Measurements from ENCODE around the gene SCNM1. TPM values are rescaled to one million over a fixed set of nuclear protein-coding genes. Genes with fewer than 3 reads are reported as not detected.

The SCNM1 gene, protein sequence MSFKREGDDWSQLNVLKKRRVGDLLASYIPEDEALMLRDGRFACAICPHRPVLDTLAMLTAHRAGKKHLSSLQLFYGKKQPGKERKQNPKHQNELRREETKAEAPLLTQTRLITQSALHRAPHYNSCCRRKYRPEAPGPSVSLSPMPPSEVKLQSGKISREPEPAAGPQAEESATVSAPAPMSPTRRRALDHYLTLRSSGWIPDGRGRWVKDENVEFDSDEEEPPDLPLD
- total RNA-seq = 10 to 100 TPM; 19.4 to 20.9 TPM
- long read RNA-seq, partial matches to known transcripts = 0 of 23 reads
- long read RNA-seq, other reads (novel, unspliced or antisense) = 20 of 23 reads

DNA sequence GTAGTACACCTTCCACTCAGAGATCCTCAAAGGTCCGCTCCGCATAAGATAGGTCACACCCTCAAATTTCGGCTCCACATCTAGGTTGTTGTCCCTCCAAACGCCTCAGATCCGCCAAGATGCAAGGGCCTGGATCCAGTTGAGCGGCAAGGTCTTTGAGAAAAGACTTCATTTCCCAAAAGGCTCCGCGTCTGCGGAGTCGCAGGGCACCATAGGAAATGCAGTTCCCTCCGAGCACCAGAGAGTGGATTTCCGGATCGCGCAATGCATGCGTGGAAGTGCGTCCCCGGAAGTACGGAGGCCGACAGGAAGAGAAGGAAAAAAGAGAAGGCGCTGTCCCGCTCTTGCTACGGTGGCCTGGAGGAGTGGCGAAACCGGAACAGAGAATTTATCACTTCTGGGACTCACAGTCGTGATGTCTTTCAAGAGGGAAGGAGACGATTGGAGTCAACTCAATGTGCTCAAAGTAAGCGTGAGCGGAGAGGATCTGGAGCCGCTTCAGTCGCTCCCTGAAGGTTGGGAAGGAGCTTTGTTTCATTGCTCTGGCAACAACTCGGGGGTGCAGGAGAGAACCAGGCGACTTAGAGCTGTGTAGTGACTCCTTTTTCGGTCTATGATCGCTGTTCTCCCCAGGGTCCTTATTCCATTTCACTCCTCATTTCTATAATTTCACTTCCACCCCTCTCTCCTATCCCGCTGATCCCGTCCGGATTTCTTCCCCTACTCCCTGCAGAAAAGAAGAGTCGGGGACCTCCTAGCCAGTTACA, at the start of gene SCNM1, which contains the start of gene LYSMD1:
Gene SCNM1 (plus strand): TSS at position 407 of the 767 bp plus-strand sequence. CDS start 9 bp downstream, at position 416.
Gene LYSMD1 (minus strand): TSS at position 165 of the 767 bp plus-strand sequence. CDS start 644 bp downstream, outside the sequence.
- intact Hi-C loops (cut with DNase I) = no loop called here
- peak; percentile 97 for DNase-seq
- ATAC-seq = peak; percentile 96

DNA sequence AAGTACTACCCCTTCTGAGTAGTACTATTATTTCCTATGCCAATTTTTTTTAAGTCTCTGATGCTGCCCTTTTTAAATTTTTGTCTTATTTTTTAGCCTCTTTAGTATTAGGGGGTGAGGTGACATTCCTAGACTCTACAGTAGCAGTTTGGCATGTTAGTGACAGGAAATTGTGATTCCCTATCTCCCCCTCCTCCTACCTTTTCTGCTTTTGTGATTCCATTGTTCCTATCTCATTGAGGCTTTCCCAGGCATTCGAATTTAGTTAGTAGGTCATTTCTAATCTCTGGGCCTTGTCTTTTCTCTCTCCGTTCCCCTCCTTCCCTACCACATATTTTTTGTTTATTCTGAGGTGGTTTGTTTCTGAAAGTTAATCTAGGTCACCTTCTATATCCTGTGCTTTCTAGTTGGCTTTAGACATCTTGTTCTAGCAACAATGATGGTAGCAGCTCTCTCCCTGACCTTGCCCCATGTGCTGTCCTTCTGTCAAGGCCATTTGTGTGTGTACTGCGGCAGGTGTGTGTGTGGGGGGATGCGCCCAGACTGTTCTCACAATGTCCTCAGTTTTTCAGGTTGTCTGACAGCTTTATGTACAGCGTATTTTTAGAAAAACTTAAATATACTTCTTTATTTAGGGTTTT, 41.1 kb upstream of the SCNM1 start:
- ATAC-seq (no peak), DNase-seq (no peak)
- intact Hi-C loops (cut with DNase I) = no loop called here

DNA sequence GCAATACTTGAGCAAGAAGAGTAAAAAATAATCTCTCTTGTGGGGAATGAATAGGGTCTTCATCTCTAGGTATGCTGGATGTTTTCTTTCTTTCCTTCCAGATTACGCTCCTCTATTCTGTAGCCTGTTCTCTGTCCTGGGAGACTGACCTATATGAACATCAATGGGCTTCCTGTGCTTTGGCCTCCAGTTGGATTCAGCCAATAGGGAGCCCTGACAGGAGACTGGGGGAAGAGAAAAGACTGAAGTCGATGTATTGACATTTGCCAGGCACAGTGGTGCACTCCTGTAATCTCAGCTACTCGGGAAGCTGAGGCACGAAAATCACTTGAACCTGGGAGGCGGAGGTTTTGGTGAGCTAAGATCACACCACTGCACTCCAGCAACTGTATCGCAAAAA, 37.1 kb upstream of the SCNM1 start:
- DNase-seq (no peak), ATAC-seq (no peak)
- intact Hi-C loops (cut with DNase I) = no loop called here

DNA sequence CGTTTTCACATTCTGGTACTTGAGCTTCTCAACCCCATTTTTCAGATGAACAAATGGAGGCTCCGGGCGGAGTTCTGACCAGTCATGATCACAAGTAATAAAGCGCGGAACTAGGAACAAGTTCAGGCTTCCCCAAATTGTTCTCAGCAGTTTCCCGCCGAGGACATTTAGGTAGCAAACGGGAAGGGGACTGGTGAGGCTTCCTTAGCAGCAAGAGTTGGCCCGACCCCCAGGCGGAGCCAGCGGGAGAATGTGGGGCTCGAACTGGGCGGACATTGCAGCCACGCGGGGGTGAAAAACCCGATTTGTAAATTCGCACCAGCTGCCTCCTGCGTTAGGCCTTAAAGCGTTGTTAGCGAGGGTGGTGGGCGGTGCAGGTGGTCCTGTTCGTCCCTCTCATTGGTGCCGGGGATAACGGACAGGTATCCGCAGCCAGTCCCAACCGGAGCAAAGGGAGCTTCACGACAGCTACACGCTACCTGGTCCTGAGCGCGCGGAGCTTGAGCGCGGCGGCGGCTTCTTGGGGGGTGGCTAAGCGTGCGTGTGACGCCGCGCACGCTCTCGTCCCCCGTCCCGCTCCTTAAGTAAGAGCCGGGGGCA, 34.9 kb upstream of the SCNM1 start:
- ATAC-seq = peak; percentile 94 to 95
- intact Hi-C loops (cut with DNase I) = no loop called here
- peak; percentile 88 for DNase-seq

DNA sequence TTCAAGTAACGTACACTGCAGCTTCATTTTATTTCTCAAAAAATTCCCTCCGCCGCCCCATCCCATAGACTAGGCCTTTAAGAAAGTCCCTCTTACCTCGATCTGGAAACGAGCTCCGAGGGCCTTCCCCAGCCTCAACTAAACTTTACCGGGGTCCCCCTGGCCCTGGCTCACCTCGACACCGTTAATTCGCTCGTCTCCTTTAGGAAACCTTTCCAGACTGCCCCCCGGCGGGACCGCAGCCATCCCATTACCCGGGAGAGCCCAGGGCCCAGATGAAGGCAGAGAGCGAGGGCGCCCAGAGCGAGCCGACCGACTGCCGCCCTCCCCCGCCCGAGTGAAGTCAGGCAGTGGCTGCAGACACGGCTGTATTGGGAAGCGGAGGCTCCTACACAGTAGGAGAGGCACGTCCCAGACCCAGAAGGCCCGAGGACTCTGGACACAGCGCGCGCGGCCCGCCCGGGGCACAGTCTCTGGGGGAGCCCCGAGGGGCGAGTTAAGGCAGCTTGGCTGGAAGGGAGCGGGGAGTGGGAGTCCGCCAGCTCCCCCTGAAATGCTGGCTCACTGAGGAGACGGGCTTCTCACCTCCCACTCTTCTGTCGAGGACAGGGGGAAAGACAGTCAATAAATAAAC, 34.1 kb upstream of the SCNM1 start:
- intact Hi-C loops (cut with DNase I) = no loop called here
- ATAC-seq (peak; percentile 54 to 65), DNase-seq (peak; percentile 46)

DNA sequence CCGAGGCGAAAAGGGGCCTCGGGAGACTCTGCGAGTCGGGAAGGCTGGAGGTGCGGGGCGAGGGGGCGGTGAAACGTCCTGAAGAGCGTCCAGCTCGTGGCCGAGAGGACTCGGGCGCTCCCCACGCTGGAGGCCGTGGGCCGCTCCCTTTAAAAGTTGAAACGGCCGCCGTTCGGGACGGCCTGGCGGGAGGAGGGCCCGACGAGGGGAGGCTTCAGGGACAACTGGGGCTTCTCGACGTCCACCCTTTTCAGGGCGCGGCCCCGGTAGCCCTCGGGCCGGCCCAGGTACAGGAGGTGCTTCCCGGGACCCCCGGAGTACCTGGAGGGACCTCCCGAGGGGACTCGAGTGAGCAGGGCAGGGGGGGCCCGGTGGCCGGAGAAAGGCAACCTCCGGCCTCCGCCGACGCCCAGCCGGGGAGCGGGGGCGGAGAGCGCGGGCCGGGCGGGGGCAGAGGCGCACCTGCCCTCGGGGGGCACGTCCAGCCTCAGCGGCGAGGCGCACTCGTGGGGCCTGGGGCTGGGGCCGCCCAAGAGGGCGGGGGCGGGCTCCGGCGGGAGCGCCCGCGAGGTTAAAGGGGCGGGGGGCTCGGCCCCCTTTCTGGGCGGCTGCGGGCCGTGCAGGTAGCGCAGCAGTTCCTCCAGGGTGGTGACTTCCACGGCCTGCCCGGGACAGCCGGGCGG, 33.5 kb upstream of the SCNM1 start:
- DNase-seq (no peak), ATAC-seq (peak in 1 of 2 donors; percentile 3)
- intact Hi-C loops (cut with DNase I) = no loop called here

DNA sequence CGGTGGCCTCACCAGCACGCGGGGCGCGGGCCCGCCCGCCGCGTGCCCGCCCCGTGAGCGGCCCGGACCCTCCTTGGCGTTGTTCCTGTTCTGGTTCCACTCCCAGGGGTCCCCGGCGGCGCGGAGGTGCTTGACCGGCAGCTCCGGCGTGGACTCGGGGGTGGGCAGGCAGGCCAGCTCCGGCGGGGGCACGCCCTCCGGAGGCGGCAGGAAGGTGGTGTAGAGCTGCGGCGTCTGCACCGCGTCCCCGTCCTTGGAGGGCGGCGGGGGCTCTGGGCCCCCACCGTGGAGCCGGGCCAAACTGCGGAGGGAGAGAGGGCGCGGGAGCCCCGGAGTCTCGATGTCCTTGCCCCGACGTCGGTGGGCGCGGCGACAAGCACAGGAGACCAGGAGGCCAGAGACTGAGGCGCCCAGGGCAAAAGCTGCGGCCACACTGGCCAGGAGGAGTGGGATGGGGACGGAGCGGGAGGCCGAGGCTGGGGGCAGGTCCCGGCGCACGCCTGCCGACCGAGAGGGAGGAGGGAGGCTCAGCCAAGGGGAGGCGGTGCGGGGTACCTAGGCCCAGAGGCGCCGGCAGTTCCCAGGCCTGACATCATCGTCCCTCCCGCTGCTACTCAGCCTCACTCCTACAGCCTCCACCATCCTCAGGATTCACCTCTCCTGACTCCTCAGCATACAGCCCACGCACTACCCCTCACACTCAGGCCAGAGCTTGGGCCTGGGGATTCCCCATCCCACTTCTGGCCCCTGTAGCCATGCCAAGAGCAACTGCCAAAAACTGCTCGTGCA, 32.7 kb upstream of the SCNM1 start:
- intact Hi-C loops (cut with DNase I) = no loop called here
- DNase-seq = no peak
- peak; percentile 14 to 54 for ATAC-seq

DNA sequence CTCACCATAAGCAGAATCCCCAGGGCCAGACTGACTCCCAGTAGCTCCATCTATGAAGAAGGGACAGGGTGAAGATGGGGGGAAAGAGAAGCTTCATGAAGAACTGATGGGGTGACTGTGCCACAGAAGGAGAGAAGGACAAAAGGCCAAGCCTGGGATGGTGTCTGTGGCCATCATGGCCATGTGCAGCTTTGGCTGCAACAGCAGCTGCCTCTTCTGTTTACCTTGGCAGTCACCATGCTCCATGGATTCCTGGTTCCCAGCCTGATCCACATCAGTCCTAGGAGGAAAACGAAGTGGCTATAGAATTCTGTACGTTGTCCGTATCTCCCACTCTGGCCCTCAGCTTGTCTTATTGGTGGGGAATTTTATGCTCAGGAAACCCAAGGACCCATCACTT, 31.5 kb upstream of the SCNM1 start:
- ATAC-seq = no peak
- no peak for DNase-seq
- intact Hi-C loops (cut with DNase I) = no loop called here

DNA sequence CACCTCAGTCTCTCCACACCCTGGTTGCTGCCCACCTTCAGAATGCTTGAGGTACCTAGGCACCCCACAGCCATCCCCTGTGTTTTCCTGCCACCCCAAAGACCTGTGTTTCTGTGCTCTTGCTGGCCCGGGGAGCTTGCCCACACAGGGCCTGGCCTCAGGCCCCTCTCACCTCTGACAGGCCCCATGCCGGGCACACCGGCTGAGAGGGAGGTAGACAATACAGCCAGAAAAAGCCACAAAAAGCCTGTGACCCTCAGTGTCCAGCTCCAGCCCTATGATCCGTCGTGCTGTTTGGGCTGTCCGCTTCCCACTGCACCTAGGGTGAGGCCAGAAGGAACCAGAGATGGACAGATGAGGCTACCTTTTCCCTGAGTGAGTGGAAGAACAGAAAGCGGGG, 31.0 kb upstream of the SCNM1 start:
- intact Hi-C loops (cut with DNase I) = no loop called here
- DNase-seq (no peak), ATAC-seq (no peak)

DNA sequence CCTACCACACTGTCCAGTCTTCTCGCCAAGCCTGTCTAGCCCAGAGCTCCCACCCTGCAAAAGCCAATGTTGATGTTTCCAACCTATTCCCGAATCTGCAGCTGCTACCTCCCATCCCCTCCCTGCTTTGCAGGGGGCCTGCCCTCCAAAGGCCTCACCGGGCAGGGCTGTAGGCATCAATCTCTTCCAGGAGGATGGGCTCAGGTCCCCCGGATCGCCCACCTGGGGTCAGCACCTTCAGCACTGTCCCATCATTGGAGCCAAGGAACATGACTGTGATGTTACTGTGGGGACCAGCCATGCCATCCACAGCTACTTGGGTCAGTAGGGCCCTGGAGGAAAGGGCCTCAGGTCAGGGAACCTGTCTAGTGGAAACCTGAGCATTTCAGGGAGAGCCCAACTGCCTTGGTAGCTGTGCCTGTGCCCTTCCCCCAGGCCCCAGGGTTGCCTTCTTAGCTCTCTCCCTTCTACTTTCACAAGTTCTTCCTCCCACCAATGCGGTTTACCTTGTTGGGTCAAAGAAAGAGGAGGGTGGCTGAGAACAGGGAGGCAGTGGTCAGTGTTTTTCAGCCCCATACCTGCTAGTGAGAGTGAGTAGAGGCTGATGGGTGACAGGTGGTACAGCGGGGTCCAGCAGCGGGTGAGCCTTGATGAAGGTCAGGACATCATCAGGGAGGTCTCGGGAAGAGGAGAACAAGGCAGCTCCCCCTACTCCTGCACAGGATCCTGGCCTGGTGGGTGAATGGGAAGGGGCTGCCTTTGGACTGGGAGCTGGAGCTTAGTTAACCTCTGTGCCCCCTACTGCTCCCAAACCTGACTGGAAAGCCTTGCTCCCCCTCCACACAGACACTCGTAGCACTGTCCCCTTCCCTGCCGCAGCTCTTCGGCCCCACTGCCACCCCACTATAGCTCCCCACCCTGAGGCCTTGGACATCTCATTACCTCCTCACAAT, 30.2 kb upstream of the SCNM1 start:
- intact Hi-C loops (cut with DNase I) = no loop called here
- ATAC-seq (no peak), DNase-seq (no peak)

DNA sequence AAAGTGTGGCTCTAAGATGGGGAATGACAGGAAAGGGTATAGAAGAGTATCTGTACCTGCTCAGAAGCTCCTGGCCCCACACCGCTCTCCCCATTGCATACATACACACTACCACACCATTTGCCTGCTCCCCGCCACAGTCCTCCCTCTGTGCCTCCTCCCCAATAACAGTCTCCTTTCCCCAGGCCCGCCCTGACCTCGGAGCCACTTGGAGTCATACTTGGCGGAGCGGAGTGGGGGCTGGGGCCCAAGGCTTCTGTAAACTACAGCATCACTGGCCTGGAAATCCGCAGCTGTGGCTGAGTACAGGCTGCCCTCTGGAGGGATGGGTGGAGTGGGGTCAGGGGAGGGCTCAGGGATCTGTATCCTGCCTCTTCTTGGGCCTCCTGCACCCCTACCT, 28.2 kb upstream of the SCNM1 start:
- intact Hi-C loops (cut with DNase I) = no loop called here
- DNase-seq = no peak
- no peak for ATAC-seq

DNA sequence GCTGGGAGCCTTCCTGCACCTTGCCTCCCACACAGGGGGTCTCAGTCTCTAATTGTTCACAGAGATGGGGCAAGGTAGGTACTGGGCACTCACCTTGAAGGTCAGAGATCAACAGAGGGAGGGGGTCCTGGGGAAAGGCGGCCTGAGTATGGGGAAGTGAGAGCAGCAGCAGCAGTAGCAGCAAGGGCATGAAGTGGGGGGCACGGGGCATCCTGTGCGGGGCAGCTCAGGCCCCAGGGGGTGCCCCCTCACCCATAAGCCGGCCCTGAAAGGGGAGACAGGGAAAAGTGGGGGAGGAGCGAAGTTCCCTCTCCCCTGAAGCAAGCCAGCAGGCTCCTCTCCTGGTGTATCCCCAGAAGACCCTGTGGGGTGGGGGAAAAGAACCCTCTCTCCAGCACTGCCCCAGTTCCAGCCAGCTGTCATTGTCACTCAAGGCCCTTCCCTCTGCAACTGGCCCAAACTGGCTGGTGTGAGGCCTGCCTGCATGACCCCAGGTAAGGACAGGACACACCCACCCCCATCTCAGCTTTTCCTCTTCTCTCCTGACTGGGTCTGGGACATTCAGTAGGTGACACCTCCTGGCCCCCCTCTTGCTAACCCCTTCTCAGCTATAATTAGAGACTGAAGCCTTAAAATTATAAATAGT, 23.4 kb upstream of the SCNM1 start:
- DNase-seq (no peak), ATAC-seq (peak; percentile 2 to 7)
- intact Hi-C loops (cut with DNase I) = no loop called here

DNA sequence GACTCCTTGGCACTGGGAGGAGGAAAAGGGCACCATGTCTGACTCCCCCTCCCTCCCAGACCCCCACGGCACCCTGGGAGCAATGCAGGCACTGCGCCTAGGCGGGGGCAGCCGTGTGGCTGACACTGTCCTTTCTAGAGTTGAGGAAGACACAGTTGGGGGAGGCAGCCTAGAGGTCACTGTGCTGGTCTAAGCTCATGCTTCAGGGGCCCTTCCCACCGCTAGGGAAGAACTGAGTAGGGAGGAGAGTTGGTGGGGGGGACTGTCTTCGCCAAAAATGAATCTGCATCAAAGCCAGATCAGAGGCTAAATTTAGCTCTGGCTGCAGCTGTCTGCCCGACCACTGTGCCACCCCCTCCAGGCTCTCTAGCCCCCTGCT, 22.9 kb upstream of the SCNM1 start:
- peak in 1 of 2 donors; percentile 2 for ATAC-seq
- intact Hi-C loops (cut with DNase I) = no loop called here
- no peak for DNase-seq

DNA sequence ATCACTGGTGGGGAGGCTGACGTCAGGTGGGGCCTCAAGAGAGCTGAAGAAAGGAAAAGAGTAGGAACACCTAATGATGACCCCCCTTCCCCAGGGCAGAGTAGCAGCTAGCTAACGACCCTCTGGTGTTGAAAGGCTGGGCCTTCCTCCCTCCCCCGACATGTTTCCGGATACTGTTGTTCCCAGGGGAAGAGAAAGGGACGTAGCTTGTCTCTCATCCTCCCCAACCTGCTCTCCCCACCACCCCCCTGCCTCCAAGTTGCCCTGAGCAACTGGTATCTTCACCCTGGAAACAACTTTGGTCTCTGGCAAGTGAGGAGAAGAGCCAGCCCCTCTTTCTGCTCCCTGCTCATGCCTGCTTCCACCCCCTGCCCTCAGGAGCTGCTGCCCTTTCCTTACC, 22.0 kb upstream of the SCNM1 start:
- intact Hi-C loops (cut with DNase I) = no loop called here
- DNase-seq (no peak), ATAC-seq (no peak)

DNA sequence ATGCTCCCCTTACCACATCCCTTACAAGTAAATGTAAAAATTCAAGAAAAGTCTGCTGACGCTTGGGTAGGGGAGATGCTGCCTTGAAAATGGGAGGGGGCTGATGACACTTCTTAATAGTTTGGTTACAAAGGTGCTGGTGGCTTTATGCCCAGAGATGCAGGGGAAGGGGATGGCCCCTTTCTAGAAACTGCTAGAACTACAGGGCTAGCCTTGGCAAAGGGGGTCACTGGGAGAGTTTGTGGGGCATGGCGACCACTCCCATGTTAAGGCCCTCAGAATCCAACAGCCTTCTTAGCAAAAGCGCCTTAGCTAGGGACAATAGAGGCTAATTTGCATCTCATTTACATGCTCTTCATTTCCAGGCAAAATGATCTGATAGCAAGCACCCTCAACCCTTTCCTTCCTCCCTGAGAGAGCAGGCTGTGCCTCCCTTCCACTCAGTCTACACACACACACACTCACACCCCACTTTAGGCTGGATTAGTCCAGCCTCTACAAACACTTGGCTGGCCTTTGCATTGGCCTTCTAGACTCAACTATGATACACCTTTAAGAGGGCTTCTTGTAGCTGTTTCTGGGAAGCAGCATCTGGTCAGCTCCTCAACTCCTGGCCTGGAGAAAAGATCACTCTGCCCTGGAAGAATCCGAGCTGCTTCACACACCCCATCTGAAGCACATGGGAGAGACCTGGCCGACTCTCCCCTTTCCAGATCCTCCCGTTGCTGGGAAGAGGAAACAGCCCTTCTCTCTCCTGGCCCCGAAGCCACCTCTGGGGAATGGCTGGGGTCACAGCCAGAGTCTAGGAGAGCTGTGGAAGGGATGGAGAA, 21.3 kb upstream of the SCNM1 start:
- DNase-seq (no peak), ATAC-seq (peak in 1 of 2 donors; percentile 4)
- intact Hi-C loops (cut with DNase I) = no loop called here

Data from left cardiac atrium (tissue), 4 donors.